Fibroblast of mammary gland (primary cell): Measurements from ENCODE around the gene SPRR3.

Experiments used
- DNase-seq: peaks from one replicate; pipeline ENCODE4 v3.0.0-alpha.2; 2010; ENCODE audit warnings: low read depth
- H3K4me3 ChIP-seq: 2 replicates; pipeline ENCODE4 v1.5.1; 2011; ENCODE audit warnings: low read depth, mild to moderate bottlenecking, low read length, moderate library complexity; ENCODE audit not compliant: control insufficient read depth
- TF ChIP-seq, protein P1 (sequence below): conservative IDR thresholded peaks from 2 replicates; pipeline ENCODE4 v1.5.1; 2011; ENCODE audit warnings: low read depth, low read length, inconsistent platforms; ENCODE audit not compliant: control insufficient read depth, insufficient read depth

Gene SPRR3

GRCh38 chr1:153001382-153001781 is at the start of gene SPRR3:
TSS of gene SPRR3 (plus strand) at chr1:153001749. CDS start at chr1:153003021, 1,272 bp downstream.
- TF ChIP-seq, protein P1, sequence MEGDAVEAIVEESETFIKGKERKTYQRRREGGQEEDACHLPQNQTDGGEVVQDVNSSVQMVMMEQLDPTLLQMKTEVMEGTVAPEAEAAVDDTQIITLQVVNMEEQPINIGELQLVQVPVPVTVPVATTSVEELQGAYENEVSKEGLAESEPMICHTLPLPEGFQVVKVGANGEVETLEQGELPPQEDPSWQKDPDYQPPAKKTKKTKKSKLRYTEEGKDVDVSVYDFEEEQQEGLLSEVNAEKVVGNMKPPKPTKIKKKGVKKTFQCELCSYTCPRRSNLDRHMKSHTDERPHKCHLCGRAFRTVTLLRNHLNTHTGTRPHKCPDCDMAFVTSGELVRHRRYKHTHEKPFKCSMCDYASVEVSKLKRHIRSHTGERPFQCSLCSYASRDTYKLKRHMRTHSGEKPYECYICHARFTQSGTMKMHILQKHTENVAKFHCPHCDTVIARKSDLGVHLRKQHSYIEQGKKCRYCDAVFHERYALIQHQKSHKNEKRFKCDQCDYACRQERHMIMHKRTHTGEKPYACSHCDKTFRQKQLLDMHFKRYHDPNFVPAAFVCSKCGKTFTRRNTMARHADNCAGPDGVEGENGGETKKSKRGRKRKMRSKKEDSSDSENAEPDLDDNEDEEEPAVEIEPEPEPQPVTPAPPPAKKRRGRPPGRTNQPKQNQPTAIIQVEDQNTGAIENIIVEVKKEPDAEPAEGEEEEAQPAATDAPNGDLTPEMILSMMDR: no peak
- no peak within 1 kb of the TSS for H3K4me3 ChIP-seq
- no peak for DNase-seq

DNA sequence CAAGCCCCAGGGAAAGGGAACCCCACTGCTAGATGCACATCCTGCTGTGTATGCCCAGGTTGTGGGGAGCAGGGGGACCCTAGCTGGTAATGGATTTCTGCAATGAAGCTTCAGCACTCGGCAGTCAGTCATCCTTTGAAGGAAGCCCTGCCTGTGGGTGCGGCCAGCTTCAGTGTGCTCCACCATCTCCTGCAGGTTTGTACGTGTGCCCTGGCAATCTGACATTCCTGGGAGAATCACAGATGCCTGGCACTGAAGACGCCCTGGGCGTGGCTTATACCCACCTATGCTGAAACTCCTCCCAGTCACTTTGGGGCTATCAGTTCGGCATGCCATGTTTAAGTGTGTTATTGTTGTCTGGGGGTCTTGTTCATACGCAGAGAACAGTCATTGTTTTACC is 47.8 kb upstream of the SPRR3 start:
- H3K4me3 ChIP-seq: no peak overlapping the region
- DNase-seq: no peak
- TF ChIP-seq, protein P1: no peak

DNA sequence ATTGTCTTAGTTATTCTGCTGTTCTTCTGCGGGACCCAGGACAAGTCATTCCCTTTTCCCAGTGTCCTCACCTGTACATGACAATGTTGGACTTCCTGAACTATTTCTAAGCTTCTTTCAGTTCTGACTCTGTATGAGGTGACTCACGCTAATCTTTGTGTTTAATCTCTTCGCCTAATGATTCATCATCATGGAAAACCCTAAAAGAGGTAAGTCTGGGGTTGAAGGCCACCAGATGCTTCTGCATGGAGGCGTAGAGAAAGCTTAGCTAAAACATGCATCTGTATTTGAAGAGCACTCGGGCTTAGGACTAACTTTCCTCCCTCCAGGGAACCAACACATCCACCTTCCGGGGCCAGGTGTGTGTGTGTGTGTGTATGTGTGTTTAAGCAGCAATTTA is 47.1 kb upstream of the SPRR3 start:
- TF ChIP-seq, protein P1: no peak
- DNase-seq: no peak
- H3K4me3 ChIP-seq: no peak overlapping the region

GRCh38 chr1:152957561-152957960 is 44.0 kb upstream of the SPRR3 start:
- no peak for DNase-seq
- TF ChIP-seq, protein P1: no peak
- no peak overlapping the region for H3K4me3 ChIP-seq

GRCh38 chr1:152959273-152959672 is 42.3 kb upstream of the SPRR3 start:
- no peak overlapping the region for H3K4me3 ChIP-seq
- TF ChIP-seq, protein P1: no peak
- DNase-seq: no peak

DNA sequence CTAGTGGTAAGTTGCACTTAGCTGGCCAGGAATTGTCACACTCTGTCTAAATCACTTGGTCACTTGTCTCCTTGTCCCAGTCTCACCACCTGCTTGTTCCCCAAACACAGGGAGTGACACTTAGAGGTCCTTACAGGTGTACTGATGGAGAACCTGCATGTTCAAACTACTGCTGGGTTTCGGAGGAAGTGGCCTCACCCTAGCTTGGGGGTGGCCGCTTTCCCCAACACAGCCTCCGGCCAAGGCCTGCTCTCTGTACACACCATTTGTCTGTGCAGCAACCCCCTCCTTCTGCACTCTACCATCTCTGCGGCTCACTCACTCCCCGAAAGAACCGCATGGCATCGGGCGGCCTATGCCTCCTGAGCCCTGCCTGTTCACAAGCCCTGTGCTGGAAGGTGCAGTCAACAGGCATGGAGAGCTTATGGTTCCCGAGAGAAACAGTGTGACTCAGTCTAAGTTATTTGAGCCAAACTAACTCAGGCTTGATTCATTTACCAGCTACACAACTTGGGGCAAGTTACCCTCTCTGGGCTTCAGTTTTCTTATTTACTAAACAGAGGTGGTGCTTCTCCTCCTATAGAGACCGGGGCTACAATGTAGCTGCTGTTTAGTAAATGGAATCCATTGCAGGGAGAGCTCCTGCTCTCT is 41.6 kb upstream of the SPRR3 start:
- TF ChIP-seq, protein P1: no peak
- H3K4me3 ChIP-seq: no peak overlapping the region
- no peak for DNase-seq
